SH-SY5Y (cell line): ENCODE results near the gene PTCD2.

Experiments used
- GATA2 ChIP-seq: IDR thresholded peaks from 2 replicates; pipeline ENCODE4 v1.6.1; 2011; ENCODE audit warnings: mild to moderate bottlenecking, low read depth, low read length
- GATA3 ChIP-seq: IDR thresholded peaks from 2 replicates; pipeline ENCODE4 v1.6.1; 2011; ENCODE audit warnings: low read depth, mild to moderate bottlenecking, low read length, moderate library complexity

DNA sequence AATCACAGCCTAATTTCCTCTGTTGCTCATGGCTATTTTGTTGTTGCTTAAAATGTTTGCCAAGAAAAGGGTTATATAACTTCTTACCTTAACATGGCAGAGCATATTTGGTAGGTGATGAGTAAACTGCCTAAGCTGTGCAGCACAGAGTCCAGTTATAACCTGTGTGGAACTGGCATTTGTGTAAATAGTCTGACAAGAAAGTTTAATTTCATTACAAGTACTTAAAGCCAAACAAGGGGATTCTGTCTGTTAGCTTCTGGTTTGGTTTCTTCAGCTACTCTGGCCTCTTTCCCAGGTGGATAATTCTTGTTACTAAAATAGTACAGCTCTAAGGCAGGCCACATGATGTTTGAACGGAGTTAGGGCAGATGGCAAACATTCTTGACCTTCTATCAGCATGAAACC lies 72.2 kb downstream of the PTCD2 start:
- no peak for TF ChIP-seq GATA2
- TF ChIP-seq GATA3, result no peak
